GM08714 (cell line): ENCODE results near the gene SGK1.
A peak's percentile ranks its signal among the peaks of the same experiment; 100 is the strongest.

Source experiments
- H3K4me3 ChIP-seq: fragments of 200-500 bp; sonication (Bioruptor generic); 2 replicates; pipeline ENCODE4 v1.5.1; 2014; ENCODE audit warnings: mild to moderate bottlenecking, low read length, inconsistent platforms
- ZNF274 ChIP-seq: IDR thresholded peaks from 2 replicates; pipeline ENCODE4 v1.6.1; 2012; ENCODE audit warnings: mild to moderate bottlenecking, low read depth, low read length

SGK1 gene

DNA sequence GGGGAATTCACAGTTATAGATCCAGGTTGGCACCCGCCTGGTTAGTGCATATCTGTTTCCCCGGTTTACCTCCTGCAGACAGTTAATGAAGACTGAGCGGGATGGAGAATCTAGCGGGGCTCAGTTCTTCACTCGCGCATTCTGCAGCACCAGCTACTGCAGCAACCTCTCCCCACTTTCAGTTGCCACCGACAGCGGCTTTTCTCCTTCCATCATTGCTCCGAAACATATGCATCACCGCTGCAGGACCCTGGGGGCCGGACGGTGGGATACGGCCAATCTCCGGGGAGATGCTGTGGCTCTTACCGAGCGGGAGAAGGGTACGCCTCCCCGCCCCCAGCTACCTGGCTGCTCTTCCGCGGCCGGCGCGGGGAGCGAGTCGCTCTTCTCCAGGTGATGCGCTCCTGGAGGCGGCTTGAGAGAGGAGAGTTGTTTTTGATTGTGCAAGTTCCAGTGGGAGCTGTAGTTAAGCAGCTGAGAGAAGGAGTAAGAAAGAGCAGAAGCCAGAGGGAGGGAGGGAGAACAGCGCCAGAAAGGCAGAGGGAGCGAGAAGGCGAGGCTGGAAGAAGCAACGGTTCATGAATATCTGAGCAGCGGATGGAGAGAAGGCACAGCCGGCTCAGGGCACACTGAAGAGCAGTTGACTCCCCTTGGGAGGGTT, at the start of gene SGK1:
SGK1 (minus strand) TSS at position 642 of the 661 bp plus-strand sequence. CDS start 652 bp downstream, outside the sequence.
- TF ChIP-seq ZNF274, result no peak
- H3K4me3 ChIP-seq, result peak within 1 kb of the TSS; percentile 15; the same call in 1 of the 2 replicates

- H3K4me3 ChIP-seq, result no peak overlapping the region
- no peak for TF ChIP-seq ZNF274
These were observed 45.6 kb upstream of the SGK1 start for GRCh38 chr6:134363323-134364039.

DNA sequence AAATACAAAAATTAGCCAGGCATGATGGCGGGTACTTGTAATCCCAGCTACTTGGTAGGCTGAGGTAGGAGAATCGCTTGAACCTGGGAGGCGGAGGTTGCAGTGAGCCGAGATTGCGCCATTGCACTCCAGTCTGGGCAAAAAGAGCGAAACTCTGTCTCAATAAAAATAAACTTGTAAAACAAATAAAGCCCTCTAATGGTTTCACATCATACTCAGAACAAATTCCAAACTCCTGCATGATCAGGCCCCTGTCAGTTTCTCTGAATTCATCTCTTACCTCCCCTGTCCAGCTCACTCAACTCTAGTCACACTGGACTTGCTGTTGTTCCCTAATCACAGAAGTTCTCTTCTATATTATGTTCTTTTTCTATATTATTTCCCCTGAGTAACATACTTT, 43.1 kb upstream of the SGK1 start:
- H3K4me3 ChIP-seq, result no peak overlapping the region
- no peak for TF ChIP-seq ZNF274

DNA sequence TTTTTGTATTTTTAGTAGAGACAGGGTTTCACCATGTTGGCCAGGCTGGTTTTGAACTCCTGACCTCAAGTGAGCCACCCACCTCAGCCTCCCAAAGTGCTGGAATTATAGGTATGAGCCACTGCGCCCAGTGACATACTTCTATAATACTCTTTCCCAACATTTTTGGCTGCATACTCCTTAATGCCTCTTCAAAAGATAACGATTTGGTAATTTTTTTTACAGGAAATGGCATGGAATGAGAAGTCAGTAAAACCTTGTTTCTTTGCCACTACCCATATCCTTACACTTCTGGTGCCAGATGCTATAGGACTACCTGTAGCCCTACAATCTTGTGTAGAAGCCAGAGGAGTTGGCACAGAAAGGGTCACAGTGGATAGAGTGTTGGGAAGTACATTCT, 41.4 kb upstream of the SGK1 start:
- TF ChIP-seq ZNF274, result no peak
- no peak overlapping the region for H3K4me3 ChIP-seq

DNA sequence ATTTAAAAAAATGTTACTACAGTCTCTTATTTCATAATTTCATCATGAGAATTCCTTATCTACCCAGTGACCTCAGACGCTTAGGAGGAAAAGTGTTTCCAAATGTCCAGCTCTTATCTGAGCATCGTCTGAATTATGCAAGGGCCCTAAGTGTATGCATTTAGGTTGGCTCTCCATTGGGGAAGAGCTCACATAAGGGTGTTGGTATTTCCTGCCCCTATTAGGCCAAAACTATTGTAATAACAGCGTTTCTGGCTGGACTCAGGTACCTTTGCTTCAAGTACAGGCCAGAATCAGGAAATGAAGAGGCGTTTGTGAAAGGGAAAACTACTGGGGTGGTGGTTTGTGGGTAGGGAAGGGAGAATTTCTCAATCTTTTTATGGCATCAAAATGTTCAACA, 40.4 kb upstream of the SGK1 start:
- H3K4me3 ChIP-seq, result no peak overlapping the region
- TF ChIP-seq ZNF274, result no peak

GRCh38 chr6:134357022-134357487, 39.1 kb upstream of the SGK1 start:
- TF ChIP-seq ZNF274, result no peak
- H3K4me3 ChIP-seq, result no peak overlapping the region

DNA sequence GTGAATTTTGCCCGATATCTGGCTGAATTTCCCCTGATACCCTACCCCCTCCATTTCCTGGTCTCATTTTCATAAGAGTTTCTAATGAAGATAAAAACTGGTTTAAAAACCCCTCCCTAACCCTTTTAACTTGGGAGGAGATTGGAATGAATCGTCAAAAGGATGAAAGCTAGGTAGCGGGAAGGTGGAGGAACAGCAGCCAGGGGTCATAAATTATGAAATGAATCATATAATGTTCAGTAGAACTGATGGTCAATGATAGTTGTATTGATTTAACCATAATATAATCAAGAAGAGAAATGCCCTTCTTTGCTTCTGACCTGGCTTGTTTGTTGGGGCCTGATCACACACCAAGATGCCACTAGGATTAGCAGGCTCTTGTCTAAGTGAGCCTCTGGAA, 38.5 kb upstream of the SGK1 start:
- TF ChIP-seq ZNF274, result no peak
- no peak overlapping the region for H3K4me3 ChIP-seq

DNA sequence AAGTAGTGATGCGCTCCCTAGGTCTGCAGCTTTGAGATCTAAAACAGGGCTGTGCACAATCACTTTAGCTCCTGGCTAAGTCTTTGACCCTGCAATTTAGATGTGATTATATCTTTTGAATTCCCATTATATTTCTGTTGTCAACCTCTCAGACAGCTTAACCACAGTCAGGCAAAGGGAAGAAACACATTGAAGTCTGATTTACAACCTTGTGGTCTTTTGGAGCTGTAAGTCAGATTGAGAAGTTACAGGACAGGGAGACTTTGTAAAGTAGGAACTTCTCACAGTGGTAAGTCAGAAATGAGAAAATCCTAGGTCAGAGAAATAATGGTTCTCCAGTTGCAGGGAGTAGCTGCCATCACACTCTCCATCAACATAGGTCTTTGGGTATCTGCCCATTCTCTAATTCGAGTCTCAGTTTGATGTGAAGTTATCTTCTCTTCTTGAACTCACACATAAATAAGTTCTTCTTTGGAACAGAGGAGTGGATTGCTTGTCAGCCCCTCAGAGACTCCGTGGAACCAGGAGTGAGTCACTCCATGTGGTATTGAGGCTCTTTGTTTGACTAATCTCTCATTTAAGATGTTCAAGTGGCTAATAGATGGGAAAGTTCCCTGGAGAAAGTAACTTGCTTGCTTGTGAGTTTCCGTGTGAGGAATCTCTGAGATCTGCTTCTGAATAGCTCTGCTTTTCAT, 35.0 kb upstream of the SGK1 start:
- no peak for TF ChIP-seq ZNF274
- H3K4me3 ChIP-seq, result no peak overlapping the region

- TF ChIP-seq ZNF274, result no peak
- H3K4me3 ChIP-seq, result no peak overlapping the region; the same call in 1 of the 2 replicates
These were observed 33.9 kb upstream of the SGK1 start for GRCh38 chr6:134351615-134352474.

DNA sequence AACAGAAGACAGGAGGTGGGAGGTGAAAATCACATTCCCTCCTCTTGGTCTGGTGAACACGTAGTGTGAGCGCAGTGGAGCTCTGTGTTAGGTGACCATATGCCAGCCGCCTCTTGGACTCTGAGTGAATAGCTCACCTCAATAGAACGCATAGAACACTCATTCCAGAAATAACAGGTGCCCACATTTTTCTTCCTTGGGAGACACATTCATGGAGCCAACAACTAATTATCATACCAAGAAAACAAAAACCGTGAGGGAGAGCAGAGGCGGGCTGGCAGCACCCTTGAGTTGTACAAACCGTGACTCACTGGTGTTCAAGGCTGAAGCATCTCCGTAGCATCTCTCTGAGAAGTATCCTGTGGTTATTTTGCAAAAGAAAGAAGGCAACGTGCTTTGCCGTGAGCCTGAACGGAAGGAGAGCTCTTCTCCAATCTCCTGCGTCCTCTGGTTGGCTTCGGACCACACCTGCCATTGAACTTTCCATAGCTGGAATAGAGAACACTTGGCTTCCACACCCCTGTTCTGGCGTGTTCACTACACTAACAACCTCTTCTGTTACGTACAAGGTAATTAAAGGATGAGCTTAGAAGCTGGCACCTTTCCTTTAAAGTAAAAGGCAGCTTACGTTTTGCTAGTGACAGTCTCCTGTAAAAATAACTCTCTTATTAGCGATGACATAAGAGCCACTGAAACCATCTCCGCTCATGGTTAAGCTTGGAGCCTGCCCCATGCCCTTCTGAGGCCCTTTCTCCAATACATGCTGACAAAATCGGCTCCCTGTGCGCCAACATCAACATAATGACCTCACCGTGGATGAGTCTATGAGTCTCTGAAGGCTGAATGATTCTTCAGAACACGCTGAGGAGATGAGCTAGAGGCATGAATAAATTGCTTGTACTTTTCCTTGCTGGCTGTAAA, 30.2 kb upstream of the SGK1 start:
- TF ChIP-seq ZNF274, result no peak
- H3K4me3 ChIP-seq, result no peak overlapping the region

DNA sequence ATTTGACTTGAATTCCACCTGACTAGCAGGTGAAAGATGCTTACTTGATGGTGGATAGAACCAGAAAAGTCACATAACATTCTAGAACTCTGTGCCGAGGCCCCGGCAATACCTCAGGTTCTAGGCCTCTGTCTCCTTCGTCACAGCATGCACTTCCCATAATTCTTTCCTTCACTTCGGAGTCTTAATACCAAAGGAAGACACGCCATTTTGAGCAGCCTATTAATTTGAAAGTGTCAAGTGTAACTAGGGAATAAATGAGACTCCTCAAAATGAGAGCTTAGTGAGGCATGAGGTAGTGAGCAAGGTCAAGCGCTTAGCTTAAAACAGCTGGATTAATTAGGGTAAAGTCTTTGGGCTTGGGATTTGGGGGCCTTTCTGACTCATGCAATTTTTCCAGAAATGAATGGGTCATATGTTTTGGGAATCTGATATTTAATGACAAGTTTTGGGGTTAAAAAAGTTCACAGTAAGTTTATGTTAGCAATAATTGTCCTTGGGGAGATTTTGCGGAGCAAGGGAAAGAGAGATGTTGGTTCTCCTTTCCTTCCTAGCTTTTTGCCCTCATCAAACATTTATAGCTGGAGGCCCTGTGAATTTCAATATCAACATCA, 29.1 kb upstream of the SGK1 start:
- TF ChIP-seq ZNF274, result no peak
- H3K4me3 ChIP-seq, result no peak overlapping the region

DNA sequence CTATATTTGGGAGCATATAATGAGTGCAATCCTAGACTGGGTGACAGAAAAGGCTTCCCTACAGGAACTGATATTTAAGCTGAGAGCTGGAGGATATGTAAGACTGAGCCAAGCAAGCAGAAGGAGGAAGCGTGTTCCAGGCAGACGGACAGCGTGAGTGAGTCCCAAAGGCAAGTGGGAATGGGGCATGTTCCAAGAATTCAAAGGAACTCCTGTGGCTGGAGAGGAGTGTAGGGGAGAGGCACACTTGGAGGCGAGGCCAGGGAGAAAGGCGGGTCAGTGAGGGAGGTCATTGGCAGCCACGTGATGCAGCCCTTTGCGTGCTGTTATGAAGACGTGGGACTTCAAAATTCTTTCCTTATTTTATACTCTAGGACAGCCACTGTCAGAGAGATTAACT, 27.9 kb upstream of the SGK1 start:
- no peak overlapping the region for H3K4me3 ChIP-seq
- no peak for TF ChIP-seq ZNF274

- TF ChIP-seq ZNF274, result no peak
- no peak overlapping the region for H3K4me3 ChIP-seq
These were observed 25.2 kb upstream of the SGK1 start for GRCh38 chr6:134343066-134343465.
